Measurements from ENCODE around the gene ENTPD5.

DNA sequence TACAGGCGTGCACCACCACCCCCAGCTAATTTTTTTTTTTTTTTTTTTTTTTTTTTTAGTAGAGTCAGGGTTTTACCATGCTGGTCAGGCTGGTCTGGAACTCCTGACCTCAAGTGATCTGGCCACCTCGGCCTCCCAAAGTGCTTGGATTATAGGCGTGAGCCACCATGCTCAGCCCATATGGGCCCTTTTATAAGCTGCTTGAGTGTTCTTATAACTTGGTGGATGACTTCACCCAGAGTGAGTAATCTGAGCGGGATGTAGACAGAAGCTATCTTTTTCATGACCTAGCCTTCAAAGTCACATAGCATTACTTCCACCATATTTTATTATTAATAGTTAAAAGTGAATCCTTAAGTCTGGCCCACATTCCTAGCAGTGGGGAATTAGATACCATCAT lies 16.5 kb upstream of the ENTPD5 start:
- TF ChIP-seq, protein P1, sequence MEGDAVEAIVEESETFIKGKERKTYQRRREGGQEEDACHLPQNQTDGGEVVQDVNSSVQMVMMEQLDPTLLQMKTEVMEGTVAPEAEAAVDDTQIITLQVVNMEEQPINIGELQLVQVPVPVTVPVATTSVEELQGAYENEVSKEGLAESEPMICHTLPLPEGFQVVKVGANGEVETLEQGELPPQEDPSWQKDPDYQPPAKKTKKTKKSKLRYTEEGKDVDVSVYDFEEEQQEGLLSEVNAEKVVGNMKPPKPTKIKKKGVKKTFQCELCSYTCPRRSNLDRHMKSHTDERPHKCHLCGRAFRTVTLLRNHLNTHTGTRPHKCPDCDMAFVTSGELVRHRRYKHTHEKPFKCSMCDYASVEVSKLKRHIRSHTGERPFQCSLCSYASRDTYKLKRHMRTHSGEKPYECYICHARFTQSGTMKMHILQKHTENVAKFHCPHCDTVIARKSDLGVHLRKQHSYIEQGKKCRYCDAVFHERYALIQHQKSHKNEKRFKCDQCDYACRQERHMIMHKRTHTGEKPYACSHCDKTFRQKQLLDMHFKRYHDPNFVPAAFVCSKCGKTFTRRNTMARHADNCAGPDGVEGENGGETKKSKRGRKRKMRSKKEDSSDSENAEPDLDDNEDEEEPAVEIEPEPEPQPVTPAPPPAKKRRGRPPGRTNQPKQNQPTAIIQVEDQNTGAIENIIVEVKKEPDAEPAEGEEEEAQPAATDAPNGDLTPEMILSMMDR (IDR thresholded peaks at IDR 0.05) = no peak
- TF ChIP-seq POLR2A (IDR thresholded peaks at IDR 0.05) = no peak
- TF ChIP-seq EP300 (IDR thresholded peaks at IDR 0.05) = no peak
